ENCODE data around the gene APOBEC3G. TPM values are rescaled to one million over a fixed set of nuclear protein-coding genes. Genes with fewer than 3 reads are reported as not detected.

The APOBEC3G gene
- total RNA-seq, 1 donor from 2014 or later = 4.8 TPM

DNA sequence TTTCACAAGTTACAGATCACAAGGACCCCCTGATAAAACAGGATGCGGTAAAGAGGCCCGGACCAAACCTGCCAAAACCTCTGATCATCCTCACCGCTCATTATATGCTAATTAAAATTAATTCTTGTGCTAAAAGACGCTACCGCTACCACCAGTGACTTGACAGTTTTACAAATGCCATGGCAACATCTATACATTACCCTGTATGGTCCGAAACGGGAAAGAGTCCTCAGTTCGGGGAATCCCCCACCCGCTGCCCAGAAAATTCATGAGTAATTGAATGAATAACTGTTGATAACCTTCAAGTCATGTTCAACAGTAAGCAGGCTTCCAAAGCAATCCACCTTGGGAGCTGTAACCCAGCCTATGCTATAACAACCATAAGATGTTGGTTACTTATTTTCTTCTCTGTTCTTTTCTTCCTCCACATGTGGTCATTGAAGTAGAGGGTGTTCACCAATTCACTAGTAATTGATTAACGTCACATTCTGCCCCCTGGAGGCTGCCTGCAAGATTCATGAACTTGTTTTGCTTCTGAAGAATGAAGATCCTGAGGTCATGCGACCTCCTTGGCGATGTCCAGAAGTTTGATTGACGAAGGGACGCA, 40.6 kb downstream of the APOBEC3G start:
- H3K4me3 Mint-ChIP-seq (ENCODE audit: low read depth) = no peak overlapping the region

DNA sequence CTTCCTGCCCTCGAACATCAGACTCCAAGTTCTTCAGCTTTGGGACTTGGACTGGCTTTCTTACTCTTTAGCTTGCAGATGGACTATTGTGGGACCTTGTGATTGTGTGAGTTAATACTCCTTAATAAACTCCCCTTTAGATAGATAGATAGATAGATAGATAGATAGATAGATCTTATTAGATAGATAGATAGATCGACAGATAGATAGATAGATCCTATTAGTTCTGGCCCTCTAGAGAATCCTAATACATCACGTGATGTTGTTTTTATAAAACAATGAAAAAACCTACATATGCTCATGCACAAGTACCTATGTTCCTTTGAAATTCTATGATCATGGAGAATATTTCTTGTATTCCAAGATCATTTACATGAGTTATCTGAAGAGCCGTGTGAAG, 43.9 kb downstream of the APOBEC3G start:
- no peak for DNase-seq (ENCODE audit: low spot score, unreplicated experiment)
- Mint-ChIP-seq H3K4me1 (ENCODE audit: low read depth) (peaks cover 7% of the 10 kb centered on the region), H3K27ac (no peak overlapping the region), H3K4me3 (ENCODE audit: low read depth) (no peak overlapping the region), H3K9me3 (ENCODE audit: low read depth) (no peaks in the 10 kb centered on the region), H3K36me3 (ENCODE audit: insufficient read depth) (no peaks in the 10 kb centered on the region), H3K27me3 (no peaks in the 10 kb centered on the region)
- TF ChIP-seq, protein P1, sequence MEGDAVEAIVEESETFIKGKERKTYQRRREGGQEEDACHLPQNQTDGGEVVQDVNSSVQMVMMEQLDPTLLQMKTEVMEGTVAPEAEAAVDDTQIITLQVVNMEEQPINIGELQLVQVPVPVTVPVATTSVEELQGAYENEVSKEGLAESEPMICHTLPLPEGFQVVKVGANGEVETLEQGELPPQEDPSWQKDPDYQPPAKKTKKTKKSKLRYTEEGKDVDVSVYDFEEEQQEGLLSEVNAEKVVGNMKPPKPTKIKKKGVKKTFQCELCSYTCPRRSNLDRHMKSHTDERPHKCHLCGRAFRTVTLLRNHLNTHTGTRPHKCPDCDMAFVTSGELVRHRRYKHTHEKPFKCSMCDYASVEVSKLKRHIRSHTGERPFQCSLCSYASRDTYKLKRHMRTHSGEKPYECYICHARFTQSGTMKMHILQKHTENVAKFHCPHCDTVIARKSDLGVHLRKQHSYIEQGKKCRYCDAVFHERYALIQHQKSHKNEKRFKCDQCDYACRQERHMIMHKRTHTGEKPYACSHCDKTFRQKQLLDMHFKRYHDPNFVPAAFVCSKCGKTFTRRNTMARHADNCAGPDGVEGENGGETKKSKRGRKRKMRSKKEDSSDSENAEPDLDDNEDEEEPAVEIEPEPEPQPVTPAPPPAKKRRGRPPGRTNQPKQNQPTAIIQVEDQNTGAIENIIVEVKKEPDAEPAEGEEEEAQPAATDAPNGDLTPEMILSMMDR (IDR thresholded peaks at IDR 0.05; ENCODE audit: unreplicated experiment) = no peak

More for the DNA sequence above, 40.6 kb downstream of the APOBEC3G start:
- DNase-seq (ENCODE audit: low spot score, unreplicated experiment) = no peak
- TF ChIP-seq, protein P1 (IDR thresholded peaks at IDR 0.05; ENCODE audit: unreplicated experiment) = peak; percentile 59
- peaks cover 22% of the 10 kb centered on the region for H3K4me1 Mint-ChIP-seq (ENCODE audit: low read depth)
- peaks cover 3% of the 10 kb centered on the region for H3K27me3 Mint-ChIP-seq
- H3K27ac Mint-ChIP-seq = no peak overlapping the region
- no peaks in the 10 kb centered on the region for H3K36me3 Mint-ChIP-seq (ENCODE audit: insufficient read depth)
- no peaks in the 10 kb centered on the region for H3K9me3 Mint-ChIP-seq (ENCODE audit: low read depth)

- TF ChIP-seq, protein P1 (IDR thresholded peaks at IDR 0.05; ENCODE audit: unreplicated experiment) = no peak
- H3K9me3 Mint-ChIP-seq (ENCODE audit: low read depth) = no peaks in the 10 kb centered on the region
- H3K27me3 Mint-ChIP-seq = no peaks in the 10 kb centered on the region
- peak overlapping the region; percentile 49 for H3K27ac Mint-ChIP-seq
- no peaks in the 10 kb centered on the region for H3K36me3 Mint-ChIP-seq (ENCODE audit: insufficient read depth)
- no peak for DNase-seq (ENCODE audit: low spot score, unreplicated experiment)
- no peak overlapping the region for H3K4me3 Mint-ChIP-seq (ENCODE audit: low read depth)
- H3K4me1 Mint-ChIP-seq (ENCODE audit: low read depth) = peaks cover 3% of the 10 kb centered on the region
Observed at GRCh38 chr22:39122772-39123470, 45.8 kb downstream of the APOBEC3G start.

DNA sequence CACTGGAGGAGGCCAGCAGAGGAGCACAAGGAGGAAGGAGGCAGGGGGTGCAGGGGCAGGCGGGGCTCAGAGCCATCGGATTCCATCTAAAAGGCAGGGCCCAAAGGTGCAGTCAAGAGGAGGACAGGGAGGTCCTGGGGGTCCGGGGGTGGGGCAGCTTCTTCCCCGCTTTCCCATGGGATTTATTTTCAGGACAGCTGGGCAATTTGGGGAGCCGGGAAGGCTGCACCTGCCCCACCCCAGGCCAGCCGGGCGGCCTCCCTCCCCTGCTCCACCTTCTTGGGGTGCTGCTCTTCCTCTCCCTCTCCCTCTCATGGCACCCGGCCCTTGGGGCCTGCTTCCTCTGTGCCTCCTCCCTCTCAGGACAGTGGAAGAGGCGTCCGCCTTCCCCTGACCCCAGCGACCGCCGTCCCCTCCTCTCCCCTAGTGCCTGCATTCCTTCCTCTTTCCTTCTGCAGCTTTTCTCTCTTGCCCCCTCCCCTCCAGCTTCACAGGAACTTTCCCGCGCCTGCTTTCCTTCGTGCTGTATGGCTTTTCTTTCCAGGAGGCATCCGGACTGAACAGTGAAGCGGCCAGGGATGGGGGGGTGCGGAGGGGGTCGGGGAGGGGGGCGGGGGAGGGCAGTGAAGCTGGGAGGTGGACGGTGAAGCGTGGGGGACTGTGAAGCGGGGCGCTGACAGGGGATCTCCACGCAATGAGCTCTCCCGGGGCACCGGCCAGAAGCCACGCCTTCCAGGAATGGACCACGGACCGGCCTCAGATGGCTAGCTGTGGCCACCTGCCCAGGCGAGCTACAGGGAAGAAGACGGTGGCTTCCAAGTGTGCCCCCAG, 46.9 kb downstream of the APOBEC3G start:
- H3K27ac Mint-ChIP-seq = no peak overlapping the region
- no peaks in the 10 kb centered on the region for H3K36me3 Mint-ChIP-seq (ENCODE audit: insufficient read depth)
- no peaks in the 10 kb centered on the region for H3K9me3 Mint-ChIP-seq (ENCODE audit: low read depth)
- no peak overlapping the region for H3K4me3 Mint-ChIP-seq (ENCODE audit: low read depth)
- no peaks in the 10 kb centered on the region for H3K27me3 Mint-ChIP-seq
- peaks cover 2% of the 10 kb centered on the region for H3K4me1 Mint-ChIP-seq (ENCODE audit: low read depth)
- DNase-seq (ENCODE audit: low spot score, unreplicated experiment) = no peak
- TF ChIP-seq, protein P1 (IDR thresholded peaks at IDR 0.05; ENCODE audit: unreplicated experiment) = no peak

GRCh38 chr22:39125622-39126021, 48.5 kb downstream of the APOBEC3G start:
- DNase-seq (ENCODE audit: low spot score, unreplicated experiment) = no peak
- no peaks in the 10 kb centered on the region for H3K9me3 Mint-ChIP-seq (ENCODE audit: low read depth)
- peaks cover 5% of the 10 kb centered on the region for H3K4me1 Mint-ChIP-seq (ENCODE audit: low read depth)
- H3K36me3 Mint-ChIP-seq (ENCODE audit: insufficient read depth) = no peaks in the 10 kb centered on the region
- H3K27me3 Mint-ChIP-seq = no peaks in the 10 kb centered on the region
- no peak overlapping the region for H3K27ac Mint-ChIP-seq
- H3K4me3 Mint-ChIP-seq (ENCODE audit: low read depth) = no peak overlapping the region
- TF ChIP-seq, protein P1 (IDR thresholded peaks at IDR 0.05; ENCODE audit: unreplicated experiment) = no peak

Data from progenitor cell of endocrine pancreas (in vitro differentiated cells).